T-helper 1 cell treated with Interleukin-12 subunit alpha and Interleukin-12 subunit beta and Interleukin-4 antibody, amounts not matched to agents 30 ng/mL and 1 ng/mL, for 36 hours (primary cell): ENCODE data around the gene LRP1B. TPM values are rescaled to one million over a fixed set of nuclear protein-coding genes. Genes with fewer than 3 reads are reported as not detected.
"Not testable (repeated sequence)": the region's sequence is repeated elsewhere in the genome, so short reads cannot be mapped to it uniquely, and the experiment has no call there.

Experiments used
- intact Hi-C: fragments of 100-400 bp; cut with micrococcal nuclease; formaldehyde crosslinking; loops from one replicate; pipeline ENCODE4 v1.15.1; 2024
- total RNA-seq: library from RNA; stranded (reverse); gene quantifications from 2 replicates; pipeline ENCODE4 v1.2.3, GENCODE V29; 2022

LRP1B gene
- total RNA-seq, 1 donor from 2014 or later = not detected

DNA sequence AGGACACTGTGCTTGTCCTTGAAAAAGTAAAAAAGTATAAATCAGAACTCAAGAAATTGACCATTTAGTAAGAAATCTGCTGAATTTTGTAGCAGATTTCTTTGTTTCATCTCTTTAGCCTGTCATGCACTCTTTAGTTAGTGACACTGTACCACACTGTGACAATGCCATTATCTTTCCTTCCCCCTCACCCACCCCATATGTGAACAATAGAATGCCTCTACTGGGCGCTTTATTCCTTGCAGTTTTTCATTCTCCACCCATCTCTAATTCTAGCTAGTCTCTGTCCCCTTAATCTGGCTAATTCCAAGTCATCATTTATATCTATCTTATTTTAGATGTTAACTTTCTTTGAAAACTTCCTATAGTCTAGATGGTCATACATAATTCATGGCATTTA, 241.0 kb downstream of the LRP1B start:
- intact Hi-C loops = no loop called here

GRCh38 chr2:141888987-141889555, 241.7 kb downstream of the LRP1B start:
- intact Hi-C loops = no loop called here

DNA sequence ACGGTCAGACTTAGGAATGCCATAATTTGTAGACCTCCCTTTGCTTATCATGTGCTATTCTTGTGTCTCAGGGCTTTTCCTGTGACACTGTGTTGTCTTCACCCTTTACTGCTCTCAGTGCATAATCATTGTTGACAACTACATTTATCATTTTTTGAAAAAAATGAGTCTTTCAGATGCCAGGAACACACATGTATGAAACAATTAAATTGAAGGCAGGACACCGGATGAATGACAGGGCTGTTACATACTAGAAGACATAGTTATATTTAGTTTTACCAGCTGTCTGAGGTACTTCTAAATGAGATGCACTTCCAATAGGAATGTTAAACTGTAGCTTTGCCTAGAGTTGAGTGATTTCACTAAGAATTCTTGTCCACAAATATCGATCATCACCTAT, 243.5 kb downstream of the LRP1B start:
- intact Hi-C loops = no loop called here

DNA sequence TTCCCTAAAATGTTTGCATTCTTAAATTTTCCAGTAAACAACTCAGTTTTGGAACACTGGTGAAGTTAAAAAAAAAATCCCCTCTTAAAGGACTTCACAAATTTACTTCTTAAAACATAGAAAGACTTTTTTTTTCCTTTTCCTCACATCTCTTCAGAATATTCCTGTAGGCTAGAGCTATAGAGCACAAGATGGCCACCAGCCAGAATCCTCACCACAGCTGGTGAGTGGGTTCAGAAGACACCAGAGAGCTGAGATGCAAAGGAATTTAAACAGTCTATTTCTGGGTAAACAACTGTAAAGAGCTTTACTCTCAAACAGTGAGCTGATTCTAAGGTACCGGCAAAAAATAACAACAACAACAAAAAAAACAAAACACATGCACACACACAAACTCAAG, 252.8 kb downstream of the LRP1B start:
- intact Hi-C loops = no loop called here

DNA sequence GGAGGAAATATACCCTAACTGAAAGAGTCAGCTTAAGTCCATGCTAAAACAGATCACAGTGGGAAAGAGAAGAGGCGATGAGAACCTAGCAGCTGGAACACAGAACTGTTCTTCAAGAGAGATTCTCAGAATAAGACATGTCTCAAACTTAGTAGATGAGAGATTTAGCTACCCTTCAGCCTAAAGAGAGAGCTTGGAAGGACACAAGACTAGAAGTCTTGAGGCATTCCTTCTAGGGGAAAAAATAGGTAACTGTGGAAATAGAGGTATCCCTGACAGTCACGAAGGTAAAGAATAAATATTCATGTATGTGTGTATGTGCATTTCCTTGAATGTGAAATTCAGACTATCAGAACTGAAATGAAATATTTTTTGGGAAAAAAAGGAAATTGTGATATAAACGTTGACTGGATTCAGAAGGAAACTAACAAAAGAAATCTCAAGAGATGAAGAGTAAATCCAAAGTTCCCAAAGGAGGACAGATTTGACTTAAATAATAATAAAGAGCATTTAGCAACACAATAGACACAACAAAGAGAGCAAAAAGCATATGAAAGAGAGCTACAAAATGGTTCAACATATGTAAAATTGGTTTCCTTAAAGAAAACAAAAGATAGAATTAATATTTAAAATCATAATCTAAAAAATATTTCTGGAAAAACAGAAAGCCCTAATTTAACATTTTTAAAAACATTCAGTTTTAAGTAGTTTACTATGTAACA, 258.7 kb downstream of the LRP1B start:
- intact Hi-C loops = no loop called here

DNA sequence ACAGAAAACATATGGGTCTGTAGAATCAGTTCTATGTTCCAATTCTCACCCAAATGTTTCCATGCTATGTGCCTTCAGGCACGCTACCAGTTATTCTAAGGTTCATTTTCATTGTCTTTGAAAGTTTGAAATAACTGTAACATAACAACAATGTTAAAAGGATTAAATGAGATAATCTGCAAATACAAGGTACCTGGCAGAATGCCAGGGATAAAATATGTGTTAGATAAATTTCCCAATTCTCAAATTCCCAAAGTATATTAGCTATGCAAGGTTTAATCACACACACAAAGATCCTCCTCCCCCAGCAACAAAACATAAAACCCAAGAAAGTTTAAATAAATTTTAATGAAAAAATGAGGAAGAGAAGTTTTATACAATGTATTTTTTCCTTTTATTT, 261.2 kb downstream of the LRP1B start:
- intact Hi-C loops = no loop called here

DNA sequence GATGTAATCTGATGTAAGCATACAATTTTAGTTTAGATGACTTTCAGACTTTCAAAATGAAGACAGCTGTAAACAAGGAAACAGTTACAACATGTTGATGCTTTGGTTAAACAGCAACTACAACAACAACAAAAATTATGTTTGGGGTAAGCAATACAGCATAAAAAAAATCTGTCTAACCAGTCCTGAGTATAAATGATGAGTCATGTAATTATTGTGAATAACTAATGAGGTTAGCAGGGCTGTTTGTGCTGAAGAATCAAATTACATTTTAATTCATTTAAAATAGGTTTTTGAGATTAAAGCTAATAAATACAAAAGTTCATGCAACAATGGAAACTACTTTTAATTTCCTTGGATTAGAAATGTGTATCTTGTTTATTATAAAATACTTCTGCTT, 266.9 kb downstream of the LRP1B start:
- intact Hi-C loops = no loop called here

GRCh38 chr2:141856215-141856919, 274.4 kb downstream of the LRP1B start:
- intact Hi-C loops = no loop called here

GRCh38 chr2:141848191-141848590, 282.6 kb downstream of the LRP1B start:
- intact Hi-C loops = no loop called here

GRCh38 chr2:141844231-141844630, 286.6 kb downstream of the LRP1B start:
- intact Hi-C loops = no loop called here

- intact Hi-C loops = no loop called here
These were observed 295.7 kb downstream of the LRP1B start for GRCh38 chr2:141835103-141835502.

DNA sequence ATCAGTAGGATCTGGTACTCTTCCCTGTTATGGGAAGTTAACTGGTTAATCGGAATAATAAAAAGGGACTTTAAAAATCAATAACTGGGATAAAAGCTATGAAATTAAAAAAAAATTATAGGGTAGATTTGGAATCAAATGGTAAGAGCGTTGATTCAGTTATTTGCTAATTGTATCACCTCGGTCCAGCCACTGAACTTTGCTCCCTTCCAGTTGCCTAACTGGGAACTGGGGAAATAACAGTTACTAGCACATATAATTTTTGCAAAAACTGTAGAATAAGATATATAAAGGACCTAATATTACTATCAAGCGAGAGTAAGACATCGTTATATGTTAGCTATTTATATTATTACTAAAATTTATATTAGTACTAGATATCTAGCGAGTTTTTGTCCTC, 302.1 kb downstream of the LRP1B start:
- intact Hi-C loops = no loop called here

GRCh38 chr2:141824790-141825189, 306.0 kb downstream of the LRP1B start:
- intact Hi-C loops = no loop called here

- intact Hi-C loops = no loop called here
These were observed 309.9 kb downstream of the LRP1B start for GRCh38 chr2:141820893-141821292.

GRCh38 chr2:141815320-141815719, 315.5 kb downstream of the LRP1B start:
- intact Hi-C loops = not testable (repeated sequence)

DNA sequence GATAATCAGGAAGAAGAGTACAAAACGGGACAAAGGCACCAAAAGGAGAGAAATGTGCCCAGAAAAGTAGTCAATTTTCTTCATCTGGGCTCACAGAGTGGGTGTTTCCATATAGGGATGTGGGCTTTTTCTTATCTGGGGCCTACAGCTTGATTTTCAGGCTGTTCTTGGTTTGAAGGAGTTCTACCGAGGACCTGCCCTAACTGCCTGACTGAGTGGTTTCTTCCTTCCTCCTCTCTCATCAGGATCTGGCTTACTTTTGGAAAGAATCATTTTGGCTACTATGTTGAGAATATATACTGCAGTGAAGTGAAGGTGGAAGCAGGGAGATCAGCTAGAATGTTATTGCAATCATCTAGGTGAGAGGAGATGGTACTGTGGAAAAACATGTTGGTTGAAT, 316.7 kb downstream of the LRP1B start:
- intact Hi-C loops = no loop called here

DNA sequence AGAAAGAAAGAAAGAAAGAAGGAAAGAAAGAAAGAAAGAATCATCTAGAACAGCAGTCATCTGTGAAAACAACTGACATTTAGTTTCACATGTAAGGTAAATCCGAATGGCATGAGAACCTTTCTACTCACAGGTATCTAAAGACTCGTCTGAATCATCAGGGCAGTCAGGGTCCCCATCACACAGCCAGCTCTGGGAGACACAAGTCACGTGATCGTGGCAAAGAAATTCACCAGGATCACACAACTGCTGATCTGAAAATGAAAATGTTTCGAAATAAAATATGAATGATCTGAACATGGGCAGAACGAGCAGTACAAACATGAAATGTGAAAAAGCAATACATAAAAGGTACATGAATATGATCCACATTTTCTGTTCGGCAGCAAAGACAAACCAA, 320.7 kb downstream of the LRP1B start:
- intact Hi-C loops = no loop called here

GRCh38 chr2:141806090-141806489, 324.7 kb downstream of the LRP1B start:
- intact Hi-C loops = no loop called here

DNA sequence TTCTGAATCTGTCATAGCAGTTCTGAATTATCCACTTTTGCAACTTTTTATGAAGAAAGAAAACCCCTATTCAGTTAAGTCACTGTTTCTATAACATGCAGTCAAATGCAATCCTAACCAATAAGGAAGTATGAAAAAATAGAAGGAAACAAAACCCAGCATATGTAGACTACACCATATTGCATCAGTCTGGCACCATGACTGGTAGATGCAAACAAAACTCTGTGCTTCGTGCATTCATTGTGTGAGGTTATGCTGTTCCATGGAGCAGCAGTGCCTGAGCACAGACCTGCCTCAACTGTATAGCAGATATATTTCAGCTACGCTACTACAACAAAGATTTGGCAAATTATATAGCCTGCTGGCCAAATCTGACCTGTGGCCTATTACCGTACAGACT, 325.5 kb downstream of the LRP1B start:
- intact Hi-C loops = no loop called here

GRCh38 chr2:141796449-141796848, 334.4 kb downstream of the LRP1B start:
- intact Hi-C loops = no loop called here

DNA sequence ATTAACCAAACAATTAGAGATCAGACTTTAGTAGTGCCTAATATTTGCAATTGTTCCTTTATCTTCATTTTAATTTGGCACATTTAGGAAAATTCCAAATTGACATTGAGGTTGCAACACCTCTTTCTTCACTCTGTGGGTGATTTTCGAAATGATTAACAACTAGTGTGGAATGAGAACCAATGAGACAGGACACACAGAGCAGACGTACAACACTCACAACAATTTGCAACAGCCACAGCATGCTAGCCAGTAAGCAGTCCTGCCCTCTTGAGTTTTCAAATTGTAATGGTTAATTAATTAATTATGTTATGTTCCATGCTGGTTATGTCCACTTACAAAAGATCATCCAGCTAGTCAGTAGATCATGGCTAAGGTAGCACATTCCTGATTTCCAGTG, 339.3 kb downstream of the LRP1B start:
- intact Hi-C loops = no loop called here

DNA sequence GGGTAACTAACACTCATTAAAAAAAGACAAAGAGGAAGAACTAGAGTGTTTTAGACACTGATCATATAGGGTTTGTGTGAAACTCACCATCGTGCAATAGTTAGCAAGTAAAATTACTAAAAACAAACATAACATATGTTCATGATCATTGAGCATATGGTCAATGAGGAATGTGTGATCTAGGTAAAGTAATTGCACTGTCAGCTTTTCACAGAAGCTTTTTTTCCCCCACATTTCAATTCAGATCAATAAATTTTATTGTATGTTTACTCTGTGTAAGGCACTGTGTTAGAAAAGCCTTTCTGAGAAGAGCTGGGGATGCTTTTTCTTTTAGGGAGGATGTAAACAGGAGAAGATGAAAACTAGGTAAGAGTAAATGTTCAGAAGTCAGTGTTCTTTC, 348.2 kb downstream of the LRP1B start:
- intact Hi-C loops = no loop called here

- intact Hi-C loops = no loop called here
These were observed 352.4 kb downstream of the LRP1B start for GRCh38 chr2:141778315-141778835.
